K562 (cell line): Measurements from ENCODE around the gene NME9.

Experiments used
- CBX8 ChIP-seq: fragments of 200-600 bp; sonication (generic); IDR thresholded peaks from 2 replicates; pipeline ENCODE4 v1.6.1; 2012; ENCODE audit warnings: borderline replicate concordance, mixed run types, low read depth, mild to moderate bottlenecking, moderate library complexity, mixed read lengths, low read length, control low read depth, inconsistent platforms; ENCODE audit not compliant: poor library complexity, severe bottlenecking; ENCODE audit errors: extremely low read depth
- CCNT2 ChIP-seq: IDR thresholded peaks from 2 replicates; pipeline ENCODE4 v1.6.1; 2011; ENCODE audit warnings: borderline replicate concordance, low read depth, mild to moderate bottlenecking, moderate library complexity, mixed read lengths, low read length; ENCODE audit not compliant: insufficient read length; ENCODE audit errors: extremely low read depth
- PREB ChIP-seq: sonication (generic); formaldehyde crosslinking; IDR thresholded peaks from 2 replicates; pipeline ENCODE4 v1.8.1; 2023; ENCODE audit warnings: mild to moderate bottlenecking, missing genetic modification reagents

- TF ChIP-seq CCNT2, result no peak
- no peak for TF ChIP-seq PREB (CRISPR knock-in tag)
- no peak for TF ChIP-seq CBX8
These were observed 2.6 kb downstream of the NME9 start for GRCh38 chr3:138326866-138327595.
